Measurements from ENCODE around the gene KRTAP9-6.

KRTAP9-6 gene

DNA sequence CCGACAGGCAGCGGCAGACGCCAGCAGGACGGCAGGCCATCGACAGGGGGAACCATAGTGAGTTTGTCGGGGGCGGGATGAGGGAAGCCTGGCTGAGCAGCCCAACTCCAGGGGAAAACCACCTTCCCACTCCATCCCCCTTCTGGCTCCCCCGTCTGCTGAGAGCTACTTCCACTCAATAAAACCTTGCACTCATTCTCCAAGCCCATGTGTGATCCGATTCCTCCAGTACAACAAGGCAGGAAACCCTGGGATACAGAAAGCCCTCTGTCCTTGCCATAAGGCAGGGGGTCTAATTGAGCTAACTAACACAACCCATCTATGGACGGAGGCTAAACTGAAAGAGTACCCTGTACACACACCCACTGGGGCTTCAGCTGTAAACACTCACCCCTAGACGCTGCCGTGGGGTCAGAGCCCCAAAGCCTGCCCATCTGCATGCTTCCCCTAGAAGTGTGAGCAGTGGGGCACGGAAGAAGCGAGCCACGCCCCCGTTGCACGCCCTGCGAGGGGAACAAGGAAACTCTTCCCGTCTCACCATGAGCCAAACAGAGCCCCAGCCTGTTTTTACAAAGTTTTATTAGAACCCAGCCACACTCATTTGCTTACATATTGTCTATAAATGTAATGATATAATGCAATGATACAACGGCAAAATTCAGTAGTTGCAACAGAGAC is 33.4 kb downstream of the KRTAP9-6 start:
- no peak overlapping the region for H3K27ac ChIP-seq
- TF ChIP-seq, protein P1, sequence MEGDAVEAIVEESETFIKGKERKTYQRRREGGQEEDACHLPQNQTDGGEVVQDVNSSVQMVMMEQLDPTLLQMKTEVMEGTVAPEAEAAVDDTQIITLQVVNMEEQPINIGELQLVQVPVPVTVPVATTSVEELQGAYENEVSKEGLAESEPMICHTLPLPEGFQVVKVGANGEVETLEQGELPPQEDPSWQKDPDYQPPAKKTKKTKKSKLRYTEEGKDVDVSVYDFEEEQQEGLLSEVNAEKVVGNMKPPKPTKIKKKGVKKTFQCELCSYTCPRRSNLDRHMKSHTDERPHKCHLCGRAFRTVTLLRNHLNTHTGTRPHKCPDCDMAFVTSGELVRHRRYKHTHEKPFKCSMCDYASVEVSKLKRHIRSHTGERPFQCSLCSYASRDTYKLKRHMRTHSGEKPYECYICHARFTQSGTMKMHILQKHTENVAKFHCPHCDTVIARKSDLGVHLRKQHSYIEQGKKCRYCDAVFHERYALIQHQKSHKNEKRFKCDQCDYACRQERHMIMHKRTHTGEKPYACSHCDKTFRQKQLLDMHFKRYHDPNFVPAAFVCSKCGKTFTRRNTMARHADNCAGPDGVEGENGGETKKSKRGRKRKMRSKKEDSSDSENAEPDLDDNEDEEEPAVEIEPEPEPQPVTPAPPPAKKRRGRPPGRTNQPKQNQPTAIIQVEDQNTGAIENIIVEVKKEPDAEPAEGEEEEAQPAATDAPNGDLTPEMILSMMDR (conservative IDR thresholded peaks at IDR 0.05), result no peak
- no peak for TF ChIP-seq ZFX (IDR thresholded peaks at IDR 0.05)

DNA sequence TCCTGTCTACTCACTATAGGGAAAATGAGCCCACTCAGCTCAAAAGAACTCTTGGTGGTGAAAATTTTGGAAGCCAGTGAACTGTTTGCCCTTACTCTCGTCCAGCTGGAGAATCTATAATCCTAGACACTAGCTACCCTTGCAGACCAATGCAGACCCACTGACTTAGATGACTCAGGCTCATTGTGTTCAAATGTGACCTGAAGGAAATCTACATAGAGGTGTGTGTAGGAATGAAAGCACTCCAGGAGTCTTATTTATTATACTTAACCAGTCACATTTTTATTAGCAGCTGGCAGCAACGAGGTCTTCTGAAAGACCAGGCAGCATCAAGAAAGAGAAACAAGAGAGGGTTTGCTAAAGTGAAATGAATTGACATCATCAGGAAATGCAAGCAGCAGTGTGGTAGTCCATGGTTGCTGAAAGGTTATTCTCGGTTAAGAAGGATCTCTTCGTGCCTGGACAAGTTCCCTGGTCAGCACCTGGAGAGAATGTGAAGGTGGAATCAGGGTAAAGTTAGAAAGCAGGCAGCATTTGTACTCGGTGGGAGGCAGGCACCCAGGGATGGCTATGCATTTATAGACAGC is 36.1 kb downstream of the KRTAP9-6 start:
- no peak overlapping the region for H3K27ac ChIP-seq
- TF ChIP-seq ZFX (IDR thresholded peaks at IDR 0.05), result no peak
- TF ChIP-seq, protein P1 (conservative IDR thresholded peaks at IDR 0.05), result no peak

DNA sequence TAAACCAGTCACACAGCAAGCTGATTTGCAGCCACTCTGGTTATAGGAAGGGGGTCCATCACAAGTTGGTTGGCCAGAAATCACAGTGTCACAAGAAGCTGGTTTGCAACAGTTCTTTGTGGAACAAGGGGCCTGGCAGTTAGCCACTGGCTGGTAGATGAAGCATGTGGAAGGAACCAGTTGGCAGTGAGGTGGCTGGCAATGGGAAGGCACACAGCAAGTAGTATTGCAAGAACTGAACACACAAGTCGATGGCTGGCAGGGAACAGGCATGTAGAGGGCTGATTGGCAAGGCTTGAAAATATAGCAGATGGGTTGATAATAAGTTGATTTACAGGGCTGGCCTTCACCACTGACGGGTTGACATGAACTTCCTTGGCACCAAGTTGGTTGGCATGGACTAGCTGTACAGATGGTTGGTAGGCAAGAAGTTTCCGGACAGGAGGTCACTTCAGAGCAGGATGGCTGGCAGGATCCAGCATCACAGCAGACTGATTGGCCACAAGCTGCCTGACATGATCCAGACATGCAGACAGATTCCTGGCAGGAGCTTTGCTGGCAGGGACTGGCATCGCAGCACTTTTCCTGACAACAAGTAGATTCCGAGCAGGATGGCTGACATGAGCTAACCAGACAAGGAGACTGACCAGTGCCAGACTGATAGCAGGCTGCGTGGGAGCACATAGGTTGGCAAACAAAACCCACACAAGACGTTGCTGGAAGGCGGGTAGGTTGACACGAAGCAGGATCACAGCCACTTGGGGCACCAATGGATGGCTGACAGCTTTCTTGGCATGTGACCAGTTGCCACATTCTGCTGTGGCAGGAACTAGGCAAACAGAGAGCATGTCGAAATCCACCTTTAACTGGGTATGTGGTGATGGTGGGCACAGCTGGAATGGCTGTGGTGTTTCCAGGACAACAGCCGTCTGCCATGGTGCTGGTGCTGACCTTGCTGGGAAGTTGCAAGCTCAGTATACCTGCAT is 37.0 kb downstream of the KRTAP9-6 start, which contains the start of gene KRTAP29-1:
Gene KRTAP29-1 (minus strand): TSS at position 936 of the 986 bp plus-strand sequence. CDS start 0 bp downstream, at position 936.
- TF ChIP-seq ZFX (IDR thresholded peaks at IDR 0.05), result no peak
- TF ChIP-seq, protein P1 (conservative IDR thresholded peaks at IDR 0.05), result no peak
- no peak within 1 kb of the TSS for H3K27ac ChIP-seq

DNA sequence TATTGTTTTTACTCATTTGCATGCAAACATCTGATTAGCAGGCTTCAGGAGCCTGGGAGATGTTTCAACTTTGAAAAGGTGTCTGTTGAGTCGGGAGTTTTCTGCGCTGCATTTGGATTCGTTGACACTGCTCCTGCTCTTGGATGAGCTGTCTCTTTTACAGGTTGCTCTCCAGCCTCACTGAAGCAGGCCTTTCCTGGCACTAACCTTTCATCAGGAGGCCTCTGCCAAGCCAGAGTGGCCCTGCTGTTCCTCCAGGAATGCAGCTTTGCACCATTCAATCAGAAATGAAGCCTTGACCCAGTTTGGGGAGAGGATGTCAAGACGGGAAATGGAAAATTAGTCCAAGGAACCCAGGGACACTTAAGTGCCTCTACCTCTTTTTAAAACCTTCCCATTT is 37.8 kb downstream of the KRTAP9-6 start:
- TF ChIP-seq, protein P1 (conservative IDR thresholded peaks at IDR 0.05), result no peak
- TF ChIP-seq ZFX (IDR thresholded peaks at IDR 0.05), result no peak
- no peak overlapping the region for H3K27ac ChIP-seq

DNA sequence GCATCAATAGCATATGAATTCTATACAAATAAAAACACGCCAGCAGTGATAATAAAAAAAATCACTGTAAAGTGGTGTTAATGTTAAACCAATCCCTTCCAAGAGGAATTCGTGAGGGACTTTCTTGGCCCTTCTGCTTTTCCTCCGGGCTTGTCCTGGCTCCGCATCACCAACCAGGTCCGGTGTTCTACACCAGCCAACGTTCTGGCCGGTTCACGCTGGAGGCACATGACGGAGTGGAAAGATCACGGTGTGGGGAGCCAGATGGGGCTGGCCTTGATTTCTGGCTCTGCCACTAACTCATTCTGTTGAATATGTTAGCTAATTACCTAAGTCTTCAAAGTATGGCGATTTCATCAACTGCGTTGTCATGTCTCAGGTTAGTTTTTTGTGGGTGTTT is 38.9 kb downstream of the KRTAP9-6 start:
- no peak overlapping the region for H3K27ac ChIP-seq
- TF ChIP-seq ZFX (IDR thresholded peaks at IDR 0.05), result no peak
- TF ChIP-seq, protein P1 (conservative IDR thresholded peaks at IDR 0.05), result no peak

DNA sequence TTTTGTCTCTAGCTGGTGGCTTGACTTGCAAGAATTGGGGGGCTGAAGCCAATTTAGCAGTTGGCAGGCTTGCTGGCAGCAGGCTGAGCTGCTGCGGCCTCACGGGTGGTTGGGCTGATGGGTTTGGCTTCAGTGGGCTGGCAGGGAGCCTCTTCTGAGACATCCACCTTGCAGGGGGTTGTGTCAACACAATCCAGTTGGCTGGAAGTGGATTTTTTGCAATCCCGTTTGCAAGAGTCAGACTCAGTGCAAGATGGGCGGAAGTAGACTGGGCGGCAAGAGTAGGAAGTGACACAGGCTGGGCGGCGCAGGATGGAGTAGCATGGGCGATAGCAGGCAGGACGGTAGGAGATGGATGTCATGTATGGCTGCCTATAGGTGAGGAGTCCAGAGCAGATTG is 42.5 kb downstream of the KRTAP9-6 start:
- no peak overlapping the region for H3K27ac ChIP-seq
- no peak for TF ChIP-seq ZFX (IDR thresholded peaks at IDR 0.05)
- TF ChIP-seq, protein P1 (conservative IDR thresholded peaks at IDR 0.05), result no peak

Measured in C4-2B (cell line).